Fibroblast of villous mesenchyme (primary cell): ENCODE results near the gene RBM4B. TPM values are rescaled to one million over a fixed set of nuclear protein-coding genes. Genes with fewer than 3 reads are reported as not detected.

Experiments used
- DNase-seq: peaks from one replicate; pipeline ENCODE4 v3.0.0-alpha.2; 2010; ENCODE audit warnings: low read depth
- H3K4me3 ChIP-seq: 2 replicates; pipeline ENCODE4 v1.5.1; 2011; ENCODE audit warnings: low read depth, mild to moderate bottlenecking, low read length
- CTCF ChIP-seq: IDR thresholded peaks from 2 replicates; pipeline ENCODE4 v1.5.1; 2012; ENCODE audit warnings: low read depth, mild to moderate bottlenecking, low read length; ENCODE audit not compliant: insufficient read depth
- total RNA-seq: library from RNA; depleted of rRNA; stranded (reverse); fragments of >200 nt; gene quantifications from 2 replicates; pipeline ENCODE4 v1.2.3, GENCODE V29; 2012

The RBM4B gene
- total RNA-seq, 1 donor: 27.2 TPM

- no peak for TF ChIP-seq CTCF
- DNase-seq: no peak
- H3K4me3 ChIP-seq: no peak overlapping the region
These were observed 17.9 kb downstream of the RBM4B start for GRCh38 chr11:66659763-66660162.

- no peak for DNase-seq
- H3K4me3 ChIP-seq: no peak overlapping the region
These were observed 24.6 kb downstream of the RBM4B start for GRCh38 chr11:66653123-66653522.

GRCh38 chr11:66652651-66653050 lies 25.0 kb downstream of the RBM4B start:
- TF ChIP-seq CTCF: no peak
- H3K4me3 ChIP-seq: no peak overlapping the region
- DNase-seq: no peak

More at GRCh38 chr11:66653123-66653522, 24.6 kb downstream of the RBM4B start:
- no peak for TF ChIP-seq CTCF

GRCh38 chr11:66651016-66651415 lies 26.7 kb downstream of the RBM4B start:
- no peak for TF ChIP-seq CTCF
- no peak overlapping the region for H3K4me3 ChIP-seq
- no peak for DNase-seq

GRCh38 chr11:66649903-66650302 lies 27.8 kb downstream of the RBM4B start:
- DNase-seq: no peak
- TF ChIP-seq CTCF: no peak
- no peak overlapping the region for H3K4me3 ChIP-seq

- H3K4me3 ChIP-seq: no peak overlapping the region
- TF ChIP-seq CTCF: no peak
- no peak for DNase-seq
These were observed 30.9 kb downstream of the RBM4B start for GRCh38 chr11:66646828-66647227.

GRCh38 chr11:66643745-66644437 lies 33.8 kb downstream of the RBM4B start:
- no peak for DNase-seq
- H3K4me3 ChIP-seq: no peak overlapping the region
- no peak for TF ChIP-seq CTCF
